ENCODE data around the gene SH2B3.
"Not testable (repeated sequence)": the region's sequence is repeated elsewhere in the genome, so short reads cannot be mapped to it uniquely, and the experiment has no call there.

Gene SH2B3

DNA sequence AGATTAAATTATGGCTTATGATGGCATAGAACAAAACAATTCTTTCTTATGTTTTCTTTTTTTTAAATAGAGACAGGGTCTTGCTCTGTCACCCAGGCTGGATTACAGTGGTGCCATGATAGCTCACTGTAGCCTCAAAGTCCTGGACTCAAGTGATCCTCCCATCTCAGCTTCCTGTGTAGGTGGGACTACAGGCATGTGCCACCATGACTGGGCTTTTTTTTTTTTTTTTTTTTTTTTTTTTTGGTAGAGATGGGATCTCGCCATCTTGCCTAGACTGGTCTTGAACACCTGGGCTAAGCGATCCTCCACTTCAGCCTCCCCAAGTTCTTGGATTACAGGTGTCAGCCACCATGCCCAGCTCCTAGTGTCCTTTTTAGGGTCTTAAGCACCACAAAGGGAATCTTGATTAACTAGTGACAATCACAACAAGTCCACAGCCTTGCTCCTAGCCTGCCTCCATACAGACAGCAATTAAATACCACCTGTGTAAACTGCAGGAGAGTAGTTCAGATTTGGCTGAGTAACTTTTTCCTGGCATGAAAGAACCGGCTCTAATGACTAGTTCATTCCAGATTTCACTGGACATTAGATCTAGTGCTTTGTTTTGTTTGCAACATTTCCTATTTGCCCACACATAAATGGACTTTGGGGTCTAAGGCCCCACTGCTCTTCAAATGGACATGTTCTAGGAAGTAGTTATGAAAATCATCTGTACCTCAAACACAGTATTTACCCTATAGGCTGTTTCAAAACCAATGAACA, 61.6 kb downstream of the SH2B3 start:
- DNase-seq = no peak

DNA sequence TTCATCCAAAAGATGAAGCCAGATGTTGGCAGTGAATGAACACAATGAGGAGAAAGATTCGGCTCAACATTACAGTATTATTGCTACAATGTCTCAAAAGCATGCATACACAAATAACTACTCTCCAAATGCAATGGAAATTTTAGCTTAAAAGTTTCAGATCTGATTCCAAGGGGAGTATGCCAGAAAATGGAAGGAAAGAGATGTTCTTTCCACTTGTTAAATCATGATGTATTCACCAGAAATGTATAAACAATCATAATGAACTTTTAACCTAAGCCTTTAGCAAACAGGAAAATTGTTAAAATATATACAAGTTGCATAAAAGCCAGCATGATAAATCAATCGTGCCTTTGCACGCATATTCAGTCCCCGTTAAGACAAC, 62.1 kb downstream of the SH2B3 start:
- DNase-seq = no peak

DNA sequence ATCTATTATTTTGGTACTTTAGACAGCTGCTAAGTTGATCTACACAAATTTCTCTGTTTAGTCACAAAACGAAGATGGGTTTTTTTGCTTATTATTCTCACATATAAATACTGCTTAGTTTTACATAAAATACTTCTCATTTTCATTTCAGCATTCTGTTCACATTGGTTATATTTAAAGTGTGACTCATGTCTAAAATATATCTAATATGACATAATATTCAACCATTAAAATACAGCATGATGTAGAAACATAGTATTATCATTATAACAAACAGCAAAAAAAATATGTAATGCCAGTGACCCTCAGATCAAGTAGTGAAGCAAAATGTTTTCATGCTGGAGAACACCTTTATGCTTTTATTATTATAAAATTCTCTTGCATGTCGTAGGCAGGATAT, 63.7 kb downstream of the SH2B3 start:
- DNase-seq = no peak

DNA sequence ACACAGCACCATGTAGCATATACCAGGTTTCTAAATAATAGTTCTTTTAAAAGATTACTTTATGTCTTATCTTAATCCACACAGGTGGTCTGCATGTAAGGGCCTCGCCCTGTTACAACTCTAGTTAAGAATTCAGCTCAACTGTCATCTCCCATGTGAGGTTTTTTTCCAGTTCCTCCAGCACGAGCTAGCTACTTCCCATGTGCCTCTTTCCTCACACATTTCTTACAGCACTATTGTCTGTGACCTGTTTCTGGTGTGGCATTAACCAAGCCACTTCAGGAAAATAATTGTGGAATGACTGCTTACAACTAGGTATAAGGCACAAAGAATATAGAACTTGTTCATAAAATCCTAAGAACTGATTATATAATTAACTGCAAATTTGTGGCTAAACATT, 65.5 kb downstream of the SH2B3 start:
- DNase-seq = no peak

DNA sequence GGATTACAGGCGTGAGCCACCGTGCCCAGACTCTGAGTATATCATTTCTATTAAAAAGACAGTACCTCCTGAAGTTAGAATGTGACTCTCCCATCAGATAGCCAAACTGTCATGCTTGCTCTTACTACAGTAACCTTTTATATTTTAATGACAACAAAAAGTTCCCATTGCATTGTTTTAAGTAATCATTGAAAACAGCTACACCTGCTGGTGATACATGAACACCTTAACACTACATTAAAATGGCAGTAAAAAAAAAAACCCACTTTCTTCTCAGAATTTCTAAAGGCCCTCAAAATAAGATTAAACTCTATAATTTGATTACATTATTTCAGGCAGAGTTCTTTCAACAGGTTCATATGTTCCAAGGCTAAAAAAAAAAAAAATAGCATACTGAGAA, 76.7 kb downstream of the SH2B3 start:
- DNase-seq = no peak

DNA sequence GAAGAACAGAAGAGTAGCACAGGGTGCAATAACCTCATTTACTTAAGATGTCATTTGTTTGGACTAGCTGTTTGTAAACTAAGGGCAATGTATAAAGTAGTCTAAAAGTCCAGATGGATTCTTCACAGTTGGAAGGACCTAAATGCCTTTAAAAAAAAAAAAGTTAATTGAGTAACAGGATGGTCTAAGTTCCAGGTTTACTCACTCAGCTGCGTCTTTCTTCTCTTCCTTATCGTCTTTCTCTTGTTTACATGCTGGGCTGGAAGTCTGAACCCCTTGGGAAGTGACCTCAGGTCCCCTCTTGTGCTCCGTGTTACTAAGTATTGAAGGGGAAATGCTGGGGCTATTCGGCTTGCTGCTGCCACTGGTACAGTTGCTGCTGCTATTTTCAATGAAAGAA, 82.5 kb downstream of the SH2B3 start:
- DNase-seq = no peak

DNA sequence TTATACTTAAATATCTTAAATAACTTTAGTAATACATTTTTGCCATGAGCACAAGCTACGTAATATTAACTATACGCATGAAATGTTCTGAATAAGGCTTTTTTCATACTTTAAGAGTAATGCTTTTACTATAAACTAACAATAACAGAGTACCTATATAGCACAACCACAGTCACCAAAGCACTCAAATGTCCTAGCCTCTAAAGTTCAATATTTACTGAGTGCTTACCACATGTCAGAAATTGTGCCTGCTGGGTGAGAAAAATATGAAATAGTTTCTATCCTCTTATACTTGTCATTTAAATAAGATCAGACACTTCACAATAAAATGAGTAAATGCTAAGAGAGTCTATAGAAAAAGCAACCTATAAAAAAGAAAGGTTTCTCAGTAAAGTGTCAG, 83.1 kb downstream of the SH2B3 start:
- no peak for DNase-seq

DNA sequence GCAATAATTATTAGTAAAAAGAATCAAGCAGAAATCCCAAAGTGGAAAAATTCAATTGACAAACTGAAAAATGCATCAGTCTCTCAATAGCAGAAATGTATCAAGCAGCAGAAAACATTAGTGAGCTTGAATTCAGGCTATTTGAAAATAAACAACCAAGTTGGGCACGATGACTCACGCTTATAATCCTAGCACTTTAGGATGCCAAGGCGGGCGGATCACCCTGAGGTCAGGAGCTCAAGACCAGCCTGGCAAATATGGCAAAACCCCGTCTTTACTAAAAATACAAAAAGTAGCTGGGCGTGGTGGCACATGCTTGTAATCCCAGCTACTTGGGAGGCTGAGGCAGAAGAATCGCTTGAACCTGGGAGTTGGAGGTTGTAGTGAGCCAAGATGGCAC, 87.3 kb downstream of the SH2B3 start:
- DNase-seq = not testable (repeated sequence)

DNA sequence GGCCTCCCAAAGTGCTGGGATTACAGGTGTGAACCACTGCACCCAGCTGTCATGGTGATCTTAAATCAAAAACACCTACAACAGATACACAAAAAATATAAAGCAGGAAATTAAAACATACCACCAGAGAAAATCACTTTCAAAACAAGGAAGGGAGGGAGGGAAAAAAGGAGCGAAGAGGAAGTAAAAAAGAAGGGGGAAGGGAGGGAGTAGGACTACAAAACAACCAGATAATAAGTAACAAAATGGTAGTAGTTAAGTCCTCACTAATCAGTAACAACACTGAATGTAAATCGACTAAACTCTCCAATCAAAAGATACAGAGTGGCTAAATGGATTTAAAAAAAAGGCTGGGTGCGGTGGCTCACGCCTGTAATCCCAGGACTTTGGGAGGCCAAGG, 89.0 kb downstream of the SH2B3 start:
- no peak for DNase-seq
